Hematopoietic multipotent progenitor cell (in vitro differentiated cells): ENCODE results near the gene CCNB1. TPM values are rescaled to one million over a fixed set of nuclear protein-coding genes. Genes with fewer than 3 reads are reported as not detected.
"Not testable (repeated sequence)": the region's sequence is repeated elsewhere in the genome, so short reads cannot be mapped to it uniquely, and the experiment has no call there.

ENCODE experiments used
- DNase-seq, 3 donors: peaks; one replicate each; pipeline ENCODE4 v3.0.0-alpha.2; 2011 to 2015; ENCODE audit warnings: low read depth in 2 of 3, low spot score in 2 of 3
- total RNA-seq: library from RNA; depleted of rRNA; stranded (reverse); fragments of >200 nt; gene quantifications from one replicate; pipeline ENCODE4 v1.2.3, GENCODE V29; 2012

CCNB1 gene
- 11.6 TPM for total RNA-seq

DNA sequence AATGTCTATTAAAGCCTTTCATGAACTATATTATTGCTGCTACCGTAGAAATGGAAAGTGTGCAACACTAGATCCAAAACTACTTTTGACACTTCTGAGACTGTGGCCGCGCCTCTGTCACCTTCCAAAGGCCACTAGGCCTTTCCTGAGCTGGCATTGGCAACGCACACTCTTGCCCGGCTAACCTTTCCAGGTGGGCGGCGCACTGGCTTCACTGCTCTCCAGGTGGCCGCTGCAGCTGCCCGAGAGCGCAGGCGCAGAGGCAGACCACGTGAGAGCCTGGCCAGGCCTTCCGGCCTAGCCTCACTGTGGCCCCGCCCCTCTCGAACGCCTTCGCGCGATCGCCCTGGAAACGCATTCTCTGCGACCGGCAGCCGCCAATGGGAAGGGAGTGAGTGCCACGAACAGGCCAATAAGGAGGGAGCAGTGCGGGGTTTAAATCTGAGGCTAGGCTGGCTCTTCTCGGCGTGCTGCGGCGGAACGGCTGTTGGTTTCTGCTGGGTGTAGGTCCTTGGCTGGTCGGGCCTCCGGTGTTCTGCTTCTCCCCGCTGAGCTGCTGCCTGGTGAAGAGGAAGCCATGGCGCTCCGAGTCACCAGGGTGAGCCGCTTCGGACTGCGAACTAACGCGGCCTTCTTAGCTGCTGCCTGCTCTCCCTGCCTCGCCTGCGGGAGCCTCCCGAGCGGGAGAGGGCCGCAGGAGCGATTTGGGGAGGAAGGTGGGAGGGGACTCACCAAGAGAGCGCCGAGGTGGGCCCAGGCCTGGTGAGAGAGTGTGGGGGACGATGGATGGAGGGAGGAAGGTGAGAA lies at the start of gene CCNB1:
Gene CCNB1, plus strand, starts transcription at position 465 of the 807 bp plus-strand sequence. Its CDS starts 113 bp downstream, at position 578.
- DNase-seq: peak; percentile 89 to 98 (median 96)

GRCh38 chr5:69129413-69129812 lies 37.5 kb upstream of the CCNB1 start:
- DNase-seq: no peak

DNA sequence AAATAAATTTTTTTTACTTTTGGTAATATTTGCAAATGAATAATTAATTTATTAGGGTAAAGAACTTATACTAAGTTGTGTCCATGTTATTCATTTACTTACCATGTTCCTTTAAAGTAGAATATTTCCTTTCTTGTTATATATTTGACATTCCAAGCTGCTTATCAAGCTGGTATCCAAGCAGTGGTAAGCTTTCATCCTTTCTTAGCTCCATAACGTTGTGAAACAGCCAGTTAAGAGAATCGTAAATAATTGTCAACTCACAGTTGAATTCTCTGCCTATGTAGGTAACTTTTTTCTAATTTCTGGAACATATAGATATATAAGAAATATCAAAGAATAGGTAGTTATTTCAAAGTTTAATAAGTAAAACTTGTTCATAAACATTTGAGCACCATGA lies 36.7 kb upstream of the CCNB1 start:
- DNase-seq: no peak

DNA sequence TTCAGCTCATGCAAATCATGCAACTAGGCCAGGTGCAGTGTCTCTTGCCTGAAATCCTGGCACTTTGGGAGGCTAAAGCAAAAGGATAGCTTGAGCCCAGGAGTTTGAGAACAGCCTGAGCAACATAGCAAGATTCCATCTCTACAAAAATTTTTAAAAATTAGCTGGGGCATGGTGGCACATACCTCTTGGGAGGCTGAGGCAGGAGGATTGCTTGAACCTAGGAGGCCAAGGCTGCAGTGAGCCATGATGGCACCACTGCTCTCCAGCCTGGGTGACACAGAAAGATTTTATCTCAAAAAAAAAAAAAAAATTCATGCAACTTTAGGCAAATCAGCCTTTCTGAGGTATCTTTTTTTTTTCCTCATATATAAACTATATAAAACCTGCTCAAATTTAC lies 35.6 kb upstream of the CCNB1 start:
- DNase-seq: no peak

- no peak for DNase-seq
Measured at GRCh38 chr5:69134126-69134525, 32.8 kb upstream of the CCNB1 start.

- DNase-seq: no peak
Measured at GRCh38 chr5:69136293-69136692, 30.7 kb upstream of the CCNB1 start.

GRCh38 chr5:69137208-69137607 lies 29.7 kb upstream of the CCNB1 start:
- DNase-seq: not testable (repeated sequence)

DNA sequence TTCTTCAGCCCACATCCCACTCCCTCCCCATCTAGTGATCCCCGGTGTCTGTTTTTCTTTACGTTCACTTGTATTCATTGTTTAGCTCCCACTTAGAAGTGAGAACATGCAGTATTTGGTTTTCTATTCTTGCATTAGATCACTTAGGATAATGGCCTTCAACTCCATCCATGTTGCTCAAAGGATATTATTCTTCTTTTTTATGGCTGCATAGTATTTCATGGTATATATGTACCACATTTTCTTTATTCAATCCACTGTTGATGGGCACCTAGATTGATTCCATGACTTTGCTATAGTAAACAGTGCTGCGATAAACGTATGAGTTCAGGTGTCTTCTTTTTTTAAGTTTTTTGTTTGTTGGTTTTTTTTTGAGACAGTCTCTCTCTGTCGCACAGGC lies 29.1 kb upstream of the CCNB1 start:
- DNase-seq: no peak

GRCh38 chr5:69138766-69139165 lies 28.2 kb upstream of the CCNB1 start:
- DNase-seq: no peak

DNA sequence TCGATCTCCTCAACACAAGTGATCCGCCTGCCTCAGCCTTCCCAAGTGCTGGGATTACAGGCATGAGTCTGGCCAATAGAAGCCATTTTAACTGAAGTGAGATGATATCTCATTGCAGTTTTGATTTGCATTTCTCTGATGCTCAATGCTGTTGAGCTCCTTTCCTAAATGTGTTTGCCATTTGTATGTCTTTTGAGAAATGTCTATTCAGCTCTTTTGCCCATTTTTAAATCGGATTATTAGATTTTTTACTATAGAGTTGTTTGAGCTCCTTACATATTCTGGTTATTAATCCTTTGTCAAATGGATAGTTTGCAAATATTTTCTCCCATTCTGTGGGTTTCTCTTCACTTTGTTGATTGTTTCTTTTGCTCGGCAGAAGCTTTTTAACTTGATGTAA lies 26.7 kb upstream of the CCNB1 start:
- DNase-seq: not testable (repeated sequence)

DNA sequence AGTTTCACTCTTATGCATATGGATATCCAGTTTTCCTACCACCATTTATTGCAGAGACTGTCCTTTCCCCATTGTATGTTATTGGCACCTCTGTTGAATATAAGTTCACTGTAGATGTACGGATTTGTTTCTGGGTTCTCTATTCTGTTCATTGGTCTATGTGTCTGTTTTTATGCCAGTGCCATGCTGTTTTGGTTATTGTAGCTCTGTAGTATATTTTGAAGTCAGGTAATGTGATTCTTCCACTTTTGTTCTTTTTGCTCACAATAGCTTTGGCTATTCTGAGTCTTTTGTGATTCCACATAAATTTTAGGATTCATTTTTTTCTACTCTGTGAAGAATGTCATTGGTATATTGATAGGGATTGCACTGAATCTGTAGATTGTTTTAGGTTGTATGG lies 26.1 kb upstream of the CCNB1 start:
- no peak for DNase-seq

- not testable (repeated sequence) for DNase-seq
Measured at GRCh38 chr5:69148576-69148975, 18.4 kb upstream of the CCNB1 start.

DNA sequence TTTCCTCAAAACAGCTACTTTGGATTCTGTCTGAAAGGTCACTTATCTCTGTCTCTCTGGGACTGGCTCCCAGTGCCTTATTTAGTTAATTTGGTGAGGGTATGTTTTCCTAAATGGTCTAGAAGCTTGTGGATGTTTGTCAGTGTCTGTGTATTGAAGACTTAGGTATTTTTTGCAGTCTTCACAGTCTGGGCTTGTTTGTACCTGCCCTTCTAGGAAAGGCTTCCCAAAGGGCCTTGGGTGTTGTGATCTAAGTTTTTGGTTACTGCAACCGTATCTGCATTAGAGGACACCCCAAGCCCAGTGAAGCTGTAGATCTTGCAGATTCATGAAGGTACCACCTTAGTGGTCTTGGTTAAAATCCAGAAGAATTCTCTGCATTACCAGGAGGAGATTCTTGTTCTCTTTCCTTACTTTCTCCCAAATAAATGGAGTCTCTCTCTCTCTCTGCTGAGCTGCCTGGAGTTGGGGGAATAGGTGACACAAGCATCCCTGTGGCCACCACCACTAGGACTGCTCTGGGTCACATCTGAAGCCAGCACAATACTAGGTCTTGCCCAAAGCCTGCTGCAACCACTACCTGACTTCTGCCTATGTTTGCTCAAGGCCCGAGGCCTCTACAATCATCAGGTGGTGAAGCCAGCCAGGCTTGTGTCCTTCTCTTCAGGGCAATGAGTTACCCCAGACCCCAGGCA lies 17.8 kb upstream of the CCNB1 start:
- DNase-seq: no peak

- no peak for DNase-seq
Measured at GRCh38 chr5:69149676-69150010, 17.3 kb upstream of the CCNB1 start.

DNA sequence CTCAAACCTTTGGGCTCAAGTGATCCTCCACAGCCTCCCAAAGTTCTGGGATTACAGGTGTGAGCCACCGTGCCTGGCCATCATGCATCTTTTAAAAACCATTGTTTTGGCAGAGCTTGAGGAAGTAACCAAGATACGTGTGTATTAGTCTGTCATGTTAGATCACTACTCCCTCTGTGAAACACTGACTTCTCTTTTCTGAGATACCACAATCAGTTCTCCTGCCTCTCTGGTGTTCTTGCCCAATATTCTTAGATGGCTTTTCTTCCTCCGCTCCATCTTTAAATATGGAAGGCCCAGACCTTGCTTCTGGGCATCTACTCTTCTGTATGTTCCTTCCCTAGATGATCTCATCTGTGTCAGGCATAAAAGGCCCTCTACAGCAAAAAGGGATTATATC lies 14.2 kb upstream of the CCNB1 start:
- peak in 1 of 3 donors; percentile 8 for DNase-seq

GRCh38 chr5:69156456-69156855 lies 10.5 kb upstream of the CCNB1 start:
- DNase-seq: no peak

- no peak for DNase-seq
Measured at GRCh38 chr5:69158039-69158438, 8.9 kb upstream of the CCNB1 start.

DNA sequence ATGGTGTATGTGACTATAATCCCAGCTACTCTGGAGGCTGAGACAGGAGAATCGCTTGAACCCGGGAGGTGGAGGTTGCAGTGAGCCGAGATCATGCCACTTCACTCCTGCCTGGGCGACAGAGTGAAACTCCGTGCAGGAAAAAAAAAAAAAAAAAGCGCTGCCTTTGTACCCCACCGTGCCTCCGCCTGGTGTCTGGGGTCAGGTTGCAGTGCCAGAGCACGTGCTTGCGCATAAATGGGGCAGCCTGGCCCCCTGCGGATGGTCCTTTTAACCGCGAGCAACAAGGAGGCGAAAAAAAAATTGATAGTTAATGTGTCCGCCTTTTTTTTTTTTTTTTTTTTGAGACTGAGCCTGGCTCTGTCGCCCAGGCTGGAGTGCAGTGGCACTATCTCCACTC lies 6.3 kb upstream of the CCNB1 start:
- no peak for DNase-seq

- no peak for DNase-seq
Measured at GRCh38 chr5:69167493-69167855, 524 bp downstream of the CCNB1 start.

DNA sequence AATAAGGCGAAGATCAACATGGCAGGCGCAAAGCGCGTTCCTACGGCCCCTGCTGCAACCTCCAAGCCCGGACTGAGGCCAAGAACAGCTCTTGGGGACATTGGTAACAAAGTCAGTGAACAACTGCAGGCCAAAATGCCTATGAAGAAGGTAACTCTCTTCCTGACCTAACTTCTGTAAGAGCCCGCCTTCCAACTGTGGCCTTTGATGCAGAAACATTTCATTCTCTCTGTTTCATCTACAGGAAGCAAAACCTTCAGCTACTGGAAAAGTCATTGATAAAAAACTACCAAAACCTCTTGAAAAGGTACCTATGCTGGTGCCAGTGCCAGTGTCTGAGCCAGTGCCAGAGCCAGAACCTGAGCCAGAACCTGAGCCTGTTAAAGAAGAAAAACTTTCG lies 979 bp downstream of the CCNB1 start:
- no peak for DNase-seq

GRCh38 chr5:69170495-69170894 lies 3.5 kb downstream of the CCNB1 start:
- DNase-seq: no peak

DNA sequence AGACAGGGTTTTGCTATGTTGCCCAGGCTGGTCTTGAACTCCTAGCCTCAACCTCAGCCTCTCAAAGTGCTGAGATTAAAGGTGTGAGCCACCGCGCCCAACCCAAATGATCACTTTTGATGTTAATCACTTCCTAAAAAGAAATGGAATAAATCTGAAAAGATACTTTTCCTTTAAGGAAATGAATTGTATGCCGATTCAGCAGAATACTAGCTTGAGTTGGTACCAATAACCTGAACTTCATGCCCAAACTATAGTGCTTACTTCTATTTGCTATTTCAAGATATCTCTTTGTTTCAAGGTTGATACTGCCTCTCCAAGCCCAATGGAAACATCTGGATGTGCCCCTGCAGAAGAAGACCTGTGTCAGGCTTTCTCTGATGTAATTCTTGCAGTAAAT lies 4.0 kb downstream of the CCNB1 start:
- DNase-seq: no peak
